ENCODE data around the gene DCLK1.

The DCLK1 gene

GRCh38 chr13:36030670-36031331 lies 100.4 kb downstream of the DCLK1 start:
- no peak overlapping the region for H3K27ac Mint-ChIP-seq
- peaks cover 32% of the 10 kb centered on the region for H3K9me3 Mint-ChIP-seq
- H3K36me3 Mint-ChIP-seq (ENCODE audit: low read depth) = no peaks in the 10 kb centered on the region
- H3K4me1 Mint-ChIP-seq (ENCODE audit: low read depth) = no peaks in the 10 kb centered on the region
- DNase-seq (ENCODE audit: low spot score) = no peak
- no peak overlapping the region for H3K4me3 Mint-ChIP-seq
- no peaks in the 10 kb centered on the region for H3K27me3 Mint-ChIP-seq (ENCODE audit: low read depth)

- no peak for DNase-seq (ENCODE audit: low spot score)
- Mint-ChIP-seq H3K27me3 (ENCODE audit: low read depth) (no peaks in the 10 kb centered on the region), H3K4me3 (no peak overlapping the region), H3K4me1 (ENCODE audit: low read depth) (no peaks in the 10 kb centered on the region), H3K36me3 (ENCODE audit: low read depth) (no peaks in the 10 kb centered on the region), H3K9me3 (peaks cover 32% of the 10 kb centered on the region), H3K27ac (no peak overlapping the region)
Measured at GRCh38 chr13:36029166-36029565, 102.0 kb downstream of the DCLK1 start.

- DNase-seq (ENCODE audit: low spot score) = no peak
- H3K27ac Mint-ChIP-seq = no peak overlapping the region
- no peaks in the 10 kb centered on the region for H3K36me3 Mint-ChIP-seq (ENCODE audit: low read depth)
- peaks cover 32% of the 10 kb centered on the region for H3K9me3 Mint-ChIP-seq
- H3K4me1 Mint-ChIP-seq (ENCODE audit: low read depth) = no peaks in the 10 kb centered on the region
- no peak overlapping the region for H3K4me3 Mint-ChIP-seq
- no peaks in the 10 kb centered on the region for H3K27me3 Mint-ChIP-seq (ENCODE audit: low read depth)
Measured at GRCh38 chr13:36028359-36029025, 102.7 kb downstream of the DCLK1 start.

- Mint-ChIP-seq H3K27me3 (ENCODE audit: low read depth) (no peaks in the 10 kb centered on the region), H3K27ac (no peak overlapping the region), H3K36me3 (ENCODE audit: low read depth) (no peaks in the 10 kb centered on the region), H3K9me3 (peaks cover 31% of the 10 kb centered on the region), H3K4me3 (no peak overlapping the region), H3K4me1 (ENCODE audit: low read depth) (no peaks in the 10 kb centered on the region)
- no peak for DNase-seq (ENCODE audit: low spot score)
Measured at GRCh38 chr13:36026531-36026930, 104.7 kb downstream of the DCLK1 start.

GRCh38 chr13:36014763-36015162 lies 116.4 kb downstream of the DCLK1 start:
- no peak for DNase-seq (ENCODE audit: low spot score)
- Mint-ChIP-seq H3K9me3 (peaks cover 17% of the 10 kb centered on the region), H3K36me3 (ENCODE audit: low read depth) (no peaks in the 10 kb centered on the region), H3K27ac (no peak overlapping the region), H3K4me1 (ENCODE audit: low read depth) (no peaks in the 10 kb centered on the region), H3K4me3 (no peak overlapping the region), H3K27me3 (ENCODE audit: low read depth) (no peaks in the 10 kb centered on the region)

GRCh38 chr13:36006894-36007675 lies 124.1 kb downstream of the DCLK1 start:
- H3K27ac Mint-ChIP-seq = no peak overlapping the region
- H3K27me3 Mint-ChIP-seq (ENCODE audit: low read depth) = no peaks in the 10 kb centered on the region
- peaks cover 11% of the 10 kb centered on the region for H3K9me3 Mint-ChIP-seq

GRCh38 chr13:36006347-36006746 lies 124.8 kb downstream of the DCLK1 start:
- H3K9me3 Mint-ChIP-seq = peaks cover 11% of the 10 kb centered on the region
- H3K27me3 Mint-ChIP-seq (ENCODE audit: low read depth) = no peaks in the 10 kb centered on the region
- no peaks in the 10 kb centered on the region for H3K4me1 Mint-ChIP-seq (ENCODE audit: low read depth)
- no peak for DNase-seq (ENCODE audit: low spot score)
- no peak overlapping the region for H3K27ac Mint-ChIP-seq
- H3K4me3 Mint-ChIP-seq = no peak overlapping the region
- no peaks in the 10 kb centered on the region for H3K36me3 Mint-ChIP-seq (ENCODE audit: low read depth)

More at GRCh38 chr13:36006894-36007675, 124.1 kb downstream of the DCLK1 start:
- no peaks in the 10 kb centered on the region for H3K36me3 Mint-ChIP-seq (ENCODE audit: low read depth)
- no peak overlapping the region for H3K4me3 Mint-ChIP-seq
- no peak for DNase-seq (ENCODE audit: low spot score)
- H3K4me1 Mint-ChIP-seq (ENCODE audit: low read depth) = no peaks in the 10 kb centered on the region

- H3K9me3 Mint-ChIP-seq = peaks cover 7% of the 10 kb centered on the region
- no peaks in the 10 kb centered on the region for H3K36me3 Mint-ChIP-seq (ENCODE audit: low read depth)
- H3K4me1 Mint-ChIP-seq (ENCODE audit: low read depth) = no peaks in the 10 kb centered on the region
- no peak for DNase-seq (ENCODE audit: low spot score)
- H3K4me3 Mint-ChIP-seq = no peak overlapping the region
- no peaks in the 10 kb centered on the region for H3K27me3 Mint-ChIP-seq (ENCODE audit: low read depth)
- H3K27ac Mint-ChIP-seq = no peak overlapping the region
Measured at GRCh38 chr13:36001561-36001960, 129.6 kb downstream of the DCLK1 start.

GRCh38 chr13:36000028-36000427 lies 131.2 kb downstream of the DCLK1 start:
- H3K4me3 Mint-ChIP-seq = no peak overlapping the region
- H3K27ac Mint-ChIP-seq = no peak overlapping the region
- no peaks in the 10 kb centered on the region for H3K27me3 Mint-ChIP-seq (ENCODE audit: low read depth)
- no peaks in the 10 kb centered on the region for H3K9me3 Mint-ChIP-seq
- H3K36me3 Mint-ChIP-seq (ENCODE audit: low read depth) = no peaks in the 10 kb centered on the region
- DNase-seq (ENCODE audit: low spot score) = no peak
- H3K4me1 Mint-ChIP-seq (ENCODE audit: low read depth) = no peaks in the 10 kb centered on the region

GRCh38 chr13:35996360-35996759 lies 134.8 kb downstream of the DCLK1 start:
- Mint-ChIP-seq H3K36me3 (ENCODE audit: low read depth) (no peaks in the 10 kb centered on the region), H3K27me3 (ENCODE audit: low read depth) (no peaks in the 10 kb centered on the region), H3K4me3 (no peak overlapping the region), H3K27ac (no peak overlapping the region), H3K9me3 (no peaks in the 10 kb centered on the region), H3K4me1 (ENCODE audit: low read depth) (no peaks in the 10 kb centered on the region)
- no peak for DNase-seq (ENCODE audit: low spot score)

GRCh38 chr13:35995136-35995535 lies 136.0 kb downstream of the DCLK1 start:
- Mint-ChIP-seq H3K9me3 (no peaks in the 10 kb centered on the region), H3K36me3 (ENCODE audit: low read depth) (no peaks in the 10 kb centered on the region), H3K27me3 (ENCODE audit: low read depth) (no peaks in the 10 kb centered on the region), H3K27ac (no peak overlapping the region), H3K4me3 (no peak overlapping the region), H3K4me1 (ENCODE audit: low read depth) (no peaks in the 10 kb centered on the region)
- no peak for DNase-seq (ENCODE audit: low spot score)

- Mint-ChIP-seq H3K9me3 (no peaks in the 10 kb centered on the region), H3K4me1 (ENCODE audit: low read depth) (no peaks in the 10 kb centered on the region), H3K27ac (no peak overlapping the region), H3K36me3 (ENCODE audit: low read depth) (no peaks in the 10 kb centered on the region), H3K4me3 (no peak overlapping the region), H3K27me3 (ENCODE audit: low read depth) (no peaks in the 10 kb centered on the region)
- no peak for DNase-seq (ENCODE audit: low spot score)
Measured at GRCh38 chr13:35994131-35994966, 136.8 kb downstream of the DCLK1 start.

GRCh38 chr13:35993686-35994085 lies 137.5 kb downstream of the DCLK1 start:
- Mint-ChIP-seq H3K36me3 (ENCODE audit: low read depth) (no peaks in the 10 kb centered on the region), H3K4me1 (ENCODE audit: low read depth) (no peaks in the 10 kb centered on the region), H3K27me3 (ENCODE audit: low read depth) (no peaks in the 10 kb centered on the region), H3K9me3 (no peaks in the 10 kb centered on the region), H3K27ac (no peak overlapping the region), H3K4me3 (no peak overlapping the region)
- DNase-seq (ENCODE audit: low spot score) = no peak
